ENCODE data around the gene PIK3CB. TPM values are rescaled to one million over a fixed set of nuclear protein-coding genes. Genes with fewer than 3 reads are reported as not detected.

Gene PIK3CB
- total RNA-seq, 4 donors from 2014 or later = 32.2 to 52.1 (median 41.5) TPM

DNA sequence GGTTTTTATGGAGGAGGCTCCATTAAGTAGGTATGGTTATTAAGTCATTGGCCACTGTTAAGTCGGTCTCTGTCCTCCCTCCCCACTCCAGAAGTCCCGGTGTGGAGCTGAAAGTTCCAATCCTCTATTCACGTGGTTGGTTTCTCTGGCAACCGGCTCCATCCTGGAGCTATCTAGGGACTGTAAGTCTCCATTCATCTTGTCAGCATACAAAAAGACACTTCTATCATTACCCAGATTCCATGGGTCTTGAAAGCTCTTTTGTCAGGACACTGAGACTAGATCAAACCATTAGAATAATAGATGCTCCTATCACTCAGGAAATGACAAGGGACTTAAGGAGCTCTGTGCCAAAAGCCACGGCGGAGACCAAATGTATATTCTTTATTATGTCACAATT lies 110.3 kb downstream of the PIK3CB start:
- TF ChIP-seq POLR2A (IDR thresholded peaks at IDR 0.05) (no peak), CTCF (IDR thresholded peaks at IDR 0.05) (no peak)
- H3K4me1 ChIP-seq = no peaks in the 10 kb centered on the region
- no peak overlapping the region for H3K27ac ChIP-seq
- DNase-seq = no peak
- no peaks in the 10 kb centered on the region for H3K36me3 ChIP-seq
- H3K9me3 ChIP-seq = no peaks in the 10 kb centered on the region
- H3K27me3 ChIP-seq = no peaks in the 10 kb centered on the region
- H3K4me3 ChIP-seq = no peak overlapping the region

GRCh38 chr3:138718849-138719248 lies 115.9 kb downstream of the PIK3CB start:
- Histone ChIP-seq H3K4me1 (no peaks in the 10 kb centered on the region), H3K27me3 (no peaks in the 10 kb centered on the region), H3K36me3 (peaks cover 0 to under 1% (median 0%) of the 10 kb centered on the region in 3 donors), H3K4me3 (no peak overlapping the region), H3K27ac (no peak overlapping the region), H3K9me3 (no peaks in the 10 kb centered on the region)
- TF ChIP-seq CTCF (IDR thresholded peaks at IDR 0.05) = no peak
- no peak for TF ChIP-seq POLR2A (IDR thresholded peaks at IDR 0.05)
- DNase-seq = no peak

- TF ChIP-seq POLR2A (IDR thresholded peaks at IDR 0.05) = no peak
- Histone ChIP-seq H3K36me3 (peaks cover 0 to 14% (median 0%) of the 10 kb centered on the region in 3 donors), H3K9me3 (no peaks in the 10 kb centered on the region), H3K27ac (no peak overlapping the region), H3K27me3 (no peaks in the 10 kb centered on the region), H3K4me3 (no peak overlapping the region), H3K4me1 (no peaks in the 10 kb centered on the region)
- DNase-seq = no peak
Measured at GRCh38 chr3:138717348-138717747, 117.4 kb downstream of the PIK3CB start.

- Histone ChIP-seq H3K36me3 (peaks cover 0 to 24% (median 0%) of the 10 kb centered on the region in 3 donors), H3K27ac (no peak overlapping the region), H3K4me3 (no peak overlapping the region), H3K27me3 (no peaks in the 10 kb centered on the region), H3K4me1 (no peaks in the 10 kb centered on the region), H3K9me3 (no peaks in the 10 kb centered on the region)
- TF ChIP-seq CTCF (IDR thresholded peaks at IDR 0.05) (no peak), POLR2A (IDR thresholded peaks at IDR 0.05) (no peak)
- no peak for DNase-seq
Measured at GRCh38 chr3:138712086-138712485, 122.6 kb downstream of the PIK3CB start.

DNA sequence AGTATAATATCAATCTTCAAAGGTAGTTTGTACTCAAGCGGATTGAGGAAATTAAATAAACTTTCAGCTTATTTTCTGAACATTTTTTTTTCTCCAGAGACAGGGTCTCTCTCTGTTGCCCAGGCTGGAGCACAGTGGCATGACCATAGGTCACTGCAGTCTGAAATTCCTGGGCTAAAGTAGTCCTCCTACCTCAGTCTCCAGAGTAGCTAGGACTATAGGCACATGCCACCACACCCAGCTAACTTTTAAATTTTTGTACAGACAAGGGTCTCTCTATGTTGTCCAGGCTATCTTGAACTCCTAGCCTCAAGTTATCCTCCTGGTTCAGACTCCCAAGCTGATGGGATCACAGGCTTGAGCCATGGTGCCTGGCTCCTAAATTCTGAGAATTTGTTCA lies 129.1 kb downstream of the PIK3CB start:
- Histone ChIP-seq H3K4me3 (no peak overlapping the region), H3K4me1 (no peaks in the 10 kb centered on the region), H3K27ac (no peak overlapping the region), H3K27me3 (no peaks in the 10 kb centered on the region), H3K36me3 (peaks cover 0 to 30% (median 0%) of the 10 kb centered on the region in 3 donors), H3K9me3 (no peaks in the 10 kb centered on the region)
- DNase-seq = no peak
- TF ChIP-seq CTCF (IDR thresholded peaks at IDR 0.05) (no peak), POLR2A (IDR thresholded peaks at IDR 0.05) (no peak)

DNA sequence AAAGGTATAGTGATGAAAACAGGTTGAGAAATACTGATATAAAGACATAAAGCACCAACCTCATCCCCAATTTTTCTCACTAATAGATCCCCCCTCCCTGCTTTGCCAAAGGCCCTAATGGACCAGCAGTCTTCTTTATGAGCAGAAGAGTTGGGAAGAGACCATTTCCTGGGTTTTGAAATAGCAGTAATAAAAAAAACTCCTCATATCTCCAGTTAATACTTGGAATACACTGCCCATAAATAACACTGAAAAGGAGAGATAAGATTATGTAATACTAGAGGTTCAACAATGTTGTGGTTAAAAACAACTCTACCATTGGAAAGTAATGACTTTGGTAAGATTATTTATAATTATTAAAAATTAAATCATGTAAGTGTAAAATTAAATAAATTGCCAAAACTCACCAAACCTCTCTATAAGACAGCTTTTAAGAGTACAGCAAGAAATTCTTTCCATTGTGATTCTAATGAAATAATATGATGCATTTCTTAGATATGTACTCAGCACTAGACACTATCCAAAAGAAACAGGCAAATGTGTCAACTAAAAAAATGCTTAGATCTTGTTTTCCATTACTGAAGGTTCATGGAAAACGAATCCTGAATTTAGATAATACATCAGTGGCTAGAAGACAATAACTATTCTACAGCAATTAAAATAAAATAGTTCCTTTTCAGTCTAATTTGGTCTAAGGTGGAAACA lies 137.9 kb downstream of the PIK3CB start:
- H3K36me3 ChIP-seq = peaks cover 0 to 31% (median 0%) of the 10 kb centered on the region in 3 donors
- H3K4me3 ChIP-seq = no peak overlapping the region
- TF ChIP-seq POLR2A (IDR thresholded peaks at IDR 0.05) (no peak), CTCF (IDR thresholded peaks at IDR 0.05) (no peak)
- no peaks in the 10 kb centered on the region for H3K27me3 ChIP-seq
- DNase-seq = no peak
- H3K9me3 ChIP-seq = no peaks in the 10 kb centered on the region
- H3K4me1 ChIP-seq = no peaks in the 10 kb centered on the region
- no peak overlapping the region for H3K27ac ChIP-seq

Data from Peyer's patch (tissue), 4 donors.